GM19035 (cell line): ENCODE results near the gene ZNF418.

ENCODE experiments used
- ATAC-seq: cut with Tn5 transposase; IDR thresholded peaks from one replicate; pipeline ENCODE4 v1.9.1; 2021; ENCODE audit not compliant: unreplicated experiment

ZNF418 gene

GRCh38 chr19:57934820-57935665 is at the start of gene ZNF418:
ZNF418 (minus strand) TSS chr19:57935402; CDS start chr19:57933822, 1,580 bp downstream.
- ATAC-seq: no peak

- ATAC-seq: no peak
Measured at GRCh38 chr19:57978586-57979289, 43.5 kb upstream of the ZNF418 start.

- ATAC-seq: no peak
Measured at GRCh38 chr19:57974434-57974833, 39.2 kb upstream of the ZNF418 start, which contains the start of gene C19orf18. C19orf18 (minus strand) TSS chr19:57974534; CDS start chr19:57974432, 102 bp downstream.

GRCh38 chr19:57964761-57965160 is 29.6 kb upstream of the ZNF418 start:
- ATAC-seq: no peak

GRCh38 chr19:57961785-57962184 is 26.6 kb upstream of the ZNF418 start:
- ATAC-seq: no peak

- ATAC-seq: no peak
Measured at GRCh38 chr19:57954996-57955395, 19.8 kb upstream of the ZNF418 start.

GRCh38 chr19:57949702-57950101 is 14.5 kb upstream of the ZNF418 start:
- ATAC-seq: no peak

GRCh38 chr19:57949296-57949695 is 14.1 kb upstream of the ZNF418 start:
- no peak for ATAC-seq

- ATAC-seq: peak; percentile 78
Measured at GRCh38 chr19:57947419-57948134, 12.4 kb upstream of the ZNF418 start, which contains the start of gene ZNF256. ZNF256 (minus strand) TSS chr19:57947706; CDS start chr19:57947474, 232 bp downstream.

- ATAC-seq: no peak
Measured at GRCh38 chr19:57947088-57947418, 11.9 kb upstream of the ZNF418 start.

GRCh38 chr19:57946316-57946715 is 11.1 kb upstream of the ZNF418 start:
- ATAC-seq: no peak

- ATAC-seq: no peak
Measured at GRCh38 chr19:57941593-57941992, 6.4 kb upstream of the ZNF418 start.

- ATAC-seq: no peak
Measured at GRCh38 chr19:57935731-57936130, 529 bp upstream of the ZNF418 start.

GRCh38 chr19:57927587-57927986 is 7.6 kb downstream of the ZNF418 start:
- ATAC-seq: no peak

- peak; percentile 98 for ATAC-seq
Measured at GRCh38 chr19:57916168-57916995, 18.8 kb downstream of the ZNF418 start, which contains the start of gene ZNF417. ZNF417 (minus strand) TSS chr19:57916592; CDS start chr19:57916411, 181 bp downstream.

- no peak for ATAC-seq
Measured at GRCh38 chr19:57914531-57914930, 20.7 kb downstream of the ZNF418 start.

GRCh38 chr19:57907394-57907793 is 27.8 kb downstream of the ZNF418 start:
- no peak for ATAC-seq

GRCh38 chr19:57905258-57905657 is 29.9 kb downstream of the ZNF418 start:
- no peak for ATAC-seq

GRCh38 chr19:57903618-57904184 is 31.5 kb downstream of the ZNF418 start:
- no peak for ATAC-seq

- no peak for ATAC-seq
Measured at GRCh38 chr19:57900311-57900710, 34.9 kb downstream of the ZNF418 start.
